Pancreas (tissue), 10 donors: Measurements from ENCODE around the gene RPRD1B. TPM values are rescaled to one million over a fixed set of nuclear protein-coding genes. Genes with fewer than 3 reads are reported as not detected.

Experiments
- ATAC-seq, 4 donors: fragments of 200-7000 bp; cut with Tn5 transposase; one replicate each; pipeline versions ENCODE4 v1.8.0 to v1.9.1; 2020; ENCODE audit warnings: mild to moderate bottlenecking in 4 of 4, moderate library complexity in 4 of 4
- DNase-seq, 6 donors: peaks; one replicate each; pipeline ENCODE4 v3.0.0-alpha.2; 2020
- FAIRE-seq: peaks from 2 replicates; lab custom pipeline; 2012; peaks lifted over from hg19 to GRCh38; lab: Jason Lieb, UNC
- H3K27ac ChIP-seq, 4 donors: fragments of 200-600 bp; sonication (generic); 1 replicate in 3 of 4; 2 replicates in 1 of 4; pipeline versions ENCODE4 v1.5.0 to v1.8.0; 2020
- H3K27me3 ChIP-seq, 4 donors: fragments of 200-600 bp; one replicate each; pipeline ENCODE4 v1.8.0; 2021
- H3K36me3 ChIP-seq, 3 donors: fragments of 200-600 bp; sonication (generic) in 1 of 3; one replicate each; pipeline versions ENCODE4 v1.5.0 to v1.8.0; 2020 to 2021
- H3K4me1 ChIP-seq, 3 donors: fragments of 200-600 bp; one replicate each; pipeline ENCODE4 v1.8.0; 2021
- H3K4me3 ChIP-seq, 4 donors: fragments of 200-600 bp; sonication (generic) in 2 of 4; one replicate each; pipeline versions ENCODE4 v1.5.0 to v1.8.0; 2020 to 2021
- H3K9me3 ChIP-seq, 4 donors: fragments of 200-600 bp; one replicate each; pipeline ENCODE4 v1.8.0; 2021
- WGBS, 2 donors: extraction: QIAGEN DNeasy Blood & Tissue Kit; methylation state at CpG; one replicate each; pipeline ENCODE4 v1.1.7; 2013; 5-methylcytosine and 5-hydroxymethylcytosine counted together
- intact Hi-C, 3 donors: fragments of 100-400 bp; cut with DNase I; formaldehyde crosslinking; loops; one replicate each; pipeline versions ENCODE4 v1.11.1 to v1.14.2; 2022
- polyA plus RNA-seq, 2 donors: library from polyadenylated mRNA; stranded (reverse); fragments of 200-250 nt; gene quantifications; one replicate each; pipeline ENCODE4 v1.2.3, GENCODE V29; 2013
- total RNA-seq, 6 donors: library from RNA; stranded (reverse); fragmentation: NEBNext Ultra II Directional in 4 of 6; extraction: Animal tissue kit (Norgen Biotek cat#: 25700) in 4 of 6; gene quantifications; one replicate each; pipeline versions ENCODE4 v1.2.1 to v1.2.4, GENCODE V29; 2021 to 2023
- TF ChIP-seq, protein P1 (sequence below), 4 donors: fragments of 200-600 bp; sonication (generic) in 3 of 4; IDR thresholded peaks; one replicate each; pipeline versions ENCODE4 v1.5.0 to v1.8.0; 2021; ENCODE audit warnings: antibody characterized with exemption in 4 of 4
- donor health status: healthy with polysubstance abuse.
- donor health status: DM: no; HTN: no; CAD: no; lungs with moderate emphysema.
- donor health status: DM: no; HTN: no; CAD: no.
- donor health status: control.
- donor health status: control.
- donor health status: Bipolar disorder and iron deficiency.
- donor health status: DM: yes; HTN: yes; CAD: no.
- donor health status: DM: no; HTN: no; CAD: no.
- donor health status: DM: no; HTN: no; CAD: no.
- donor health status: DM: yes; HTN: yes; CAD: no.

Gene RPRD1B
- total and polyA plus RNA-seq, 8 donors, result 6.0 to 19.7 (median 12.0) TPM

DNA sequence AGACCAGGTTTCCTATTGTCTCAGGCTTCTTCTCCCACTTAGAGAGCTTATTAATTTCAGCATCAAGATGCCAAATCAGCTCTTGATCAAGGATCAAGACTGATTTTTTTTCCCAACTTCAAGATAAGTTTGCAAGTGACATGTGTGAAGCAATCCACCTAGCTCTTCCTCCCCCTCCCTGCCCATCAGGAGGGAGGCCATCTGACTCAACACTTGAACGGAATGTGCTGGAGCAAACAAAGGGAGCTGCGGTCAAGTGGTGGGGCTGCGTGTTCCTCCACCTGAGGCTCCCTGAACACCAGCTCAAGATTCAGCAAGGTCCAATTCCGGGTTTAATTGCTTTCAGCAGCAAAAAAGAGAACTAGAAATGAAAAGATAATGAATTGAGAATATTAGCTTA, 39.0 kb upstream of the RPRD1B start:
- intact Hi-C loops, result loop anchor here in 1 of 3 donors (5.0 kb wide), 1 partner anchor 427 kb away; no protein-coding TSS in a partner anchor
- no peak for FAIRE-seq
- Histone ChIP-seq H3K36me3 (peaks cover 12 to 47% (median 36%) of the 10 kb centered on the region in 3 donors), H3K27me3 (no peaks in the 10 kb centered on the region), H3K9me3 (no peaks in the 10 kb centered on the region), H3K27ac (no peak overlapping the region), H3K4me1 (no peaks in the 10 kb centered on the region), H3K4me3 (no peak overlapping the region)
- DNase-seq, result no peak
- 79 to 81% methylated on average over 4 of the region's 4 CpGs for WGBS, 2 donors
- ATAC-seq, result no peak
- TF ChIP-seq, protein P1, sequence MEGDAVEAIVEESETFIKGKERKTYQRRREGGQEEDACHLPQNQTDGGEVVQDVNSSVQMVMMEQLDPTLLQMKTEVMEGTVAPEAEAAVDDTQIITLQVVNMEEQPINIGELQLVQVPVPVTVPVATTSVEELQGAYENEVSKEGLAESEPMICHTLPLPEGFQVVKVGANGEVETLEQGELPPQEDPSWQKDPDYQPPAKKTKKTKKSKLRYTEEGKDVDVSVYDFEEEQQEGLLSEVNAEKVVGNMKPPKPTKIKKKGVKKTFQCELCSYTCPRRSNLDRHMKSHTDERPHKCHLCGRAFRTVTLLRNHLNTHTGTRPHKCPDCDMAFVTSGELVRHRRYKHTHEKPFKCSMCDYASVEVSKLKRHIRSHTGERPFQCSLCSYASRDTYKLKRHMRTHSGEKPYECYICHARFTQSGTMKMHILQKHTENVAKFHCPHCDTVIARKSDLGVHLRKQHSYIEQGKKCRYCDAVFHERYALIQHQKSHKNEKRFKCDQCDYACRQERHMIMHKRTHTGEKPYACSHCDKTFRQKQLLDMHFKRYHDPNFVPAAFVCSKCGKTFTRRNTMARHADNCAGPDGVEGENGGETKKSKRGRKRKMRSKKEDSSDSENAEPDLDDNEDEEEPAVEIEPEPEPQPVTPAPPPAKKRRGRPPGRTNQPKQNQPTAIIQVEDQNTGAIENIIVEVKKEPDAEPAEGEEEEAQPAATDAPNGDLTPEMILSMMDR (IDR thresholded peaks at IDR 0.05), result no peak

DNA sequence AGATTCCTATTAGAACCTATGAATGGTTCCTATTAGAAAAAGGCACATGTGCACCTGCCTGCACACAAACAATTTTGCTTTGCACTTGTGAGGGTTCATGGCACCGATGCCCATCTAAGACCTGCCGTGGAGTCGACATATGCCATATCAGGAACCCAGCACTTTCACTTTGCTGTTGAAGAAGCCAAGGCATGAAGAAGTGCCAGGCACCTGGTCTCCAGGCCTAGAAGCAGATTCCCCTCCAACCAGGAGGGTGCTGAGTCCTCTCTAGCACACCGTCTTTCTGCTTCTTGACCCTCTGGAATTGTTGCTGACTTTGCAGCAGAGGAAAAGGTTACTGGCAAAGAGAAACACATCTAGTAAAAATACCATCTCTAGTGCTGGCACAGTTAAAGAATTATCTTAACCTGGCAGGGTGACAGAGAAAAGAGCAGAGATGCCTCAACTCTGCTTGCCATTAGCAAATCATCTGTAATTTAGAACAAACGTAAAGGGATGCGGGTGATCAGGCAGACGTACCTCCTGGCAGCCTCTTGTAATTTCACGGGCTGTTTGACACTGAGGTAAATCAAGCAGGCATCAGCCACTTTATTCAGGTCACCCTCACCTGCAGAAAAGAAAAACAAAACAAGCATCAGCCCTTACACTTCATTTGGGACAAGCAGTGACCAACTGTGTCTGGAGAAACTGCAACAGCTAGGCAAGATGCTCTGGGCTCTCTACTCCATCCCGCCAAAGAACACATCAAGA, 37.5 kb upstream of the RPRD1B start:
- Histone ChIP-seq H3K4me3 (no peak overlapping the region), H3K9me3 (no peaks in the 10 kb centered on the region), H3K4me1 (no peaks in the 10 kb centered on the region), H3K36me3 (peaks cover 15 to 62% (median 45%) of the 10 kb centered on the region in 3 donors), H3K27ac (no peak overlapping the region), H3K27me3 (no peaks in the 10 kb centered on the region)
- DNase-seq (no peak), FAIRE-seq (no peak), ATAC-seq (peak in 2 of 4 donors; percentile 23 to 53)
- intact Hi-C loops, result no loop called here
- TF ChIP-seq, protein P1 (IDR thresholded peaks at IDR 0.05), result no peak
- WGBS, 2 donors, result 86 to 87% methylated on average over 9 of the region's 9 CpGs

DNA sequence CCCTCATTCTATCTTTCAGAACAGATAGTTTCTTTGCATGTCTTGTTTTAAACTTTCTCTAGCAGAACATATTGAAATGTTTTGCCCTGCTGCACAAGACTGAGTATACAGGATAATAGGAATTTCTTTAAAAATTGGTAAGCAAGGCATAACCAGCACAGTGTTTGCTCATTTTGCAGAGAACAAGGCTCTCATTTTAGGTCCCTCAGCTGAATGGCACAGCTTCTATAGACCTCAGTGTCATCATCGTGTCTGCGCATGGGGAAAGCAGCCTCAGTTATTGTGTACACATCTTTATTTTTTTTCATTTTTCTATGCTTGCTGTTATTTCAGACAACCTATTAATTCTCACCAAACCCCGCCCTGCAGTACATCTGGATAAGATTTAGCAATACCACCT, 36.0 kb upstream of the RPRD1B start:
- 94 to 96% methylated on average over 3 of the region's 3 CpGs for WGBS, 2 donors
- DNase-seq (no peak), ATAC-seq (no peak), FAIRE-seq (no peak)
- peaks cover 15 to 76% (median 45%) of the 10 kb centered on the region in 3 donors for H3K36me3 ChIP-seq
- no peaks in the 10 kb centered on the region for H3K27me3 ChIP-seq
- H3K4me1 ChIP-seq, result no peaks in the 10 kb centered on the region
- H3K4me3 ChIP-seq, result no peak overlapping the region
- no peak overlapping the region for H3K27ac ChIP-seq
- TF ChIP-seq, protein P1 (IDR thresholded peaks at IDR 0.05), result no peak
- intact Hi-C loops, result no loop called here
- no peaks in the 10 kb centered on the region for H3K9me3 ChIP-seq

DNA sequence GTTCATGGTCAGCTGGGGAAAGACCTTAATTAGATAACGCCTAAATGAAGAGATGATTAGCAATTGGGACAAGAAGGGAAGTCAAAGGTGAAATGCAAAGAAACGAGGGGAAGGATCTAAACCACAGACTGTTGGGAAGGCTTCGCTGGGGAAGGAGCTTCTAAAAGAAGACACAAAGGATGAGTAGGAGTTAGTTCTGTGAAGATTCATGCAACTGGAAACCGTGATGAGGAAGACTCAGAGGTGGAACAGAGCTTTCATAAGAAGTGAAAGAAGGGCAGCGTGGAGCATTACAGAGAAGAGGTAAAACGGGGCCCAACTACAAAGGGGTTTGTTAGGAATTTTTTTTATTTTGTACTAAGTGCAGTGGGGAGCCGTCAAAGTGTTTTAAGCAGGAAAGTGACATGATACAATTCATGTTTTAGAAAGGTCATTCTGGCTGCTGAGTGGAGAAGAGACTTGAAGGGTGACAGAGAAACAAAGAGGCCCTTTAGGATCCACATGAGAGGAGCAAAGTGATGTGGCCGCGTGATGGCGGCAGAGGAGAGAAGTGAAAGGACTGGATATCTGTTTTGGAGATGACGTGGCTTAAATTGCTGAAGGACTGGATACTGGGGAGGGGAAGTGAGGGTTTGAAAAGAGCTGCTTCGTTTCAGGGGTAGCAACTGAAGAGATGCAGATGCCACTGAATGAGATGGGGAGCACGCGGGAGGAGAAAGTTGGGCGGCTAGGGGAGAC, 33.9 kb upstream of the RPRD1B start:
- Histone ChIP-seq H3K36me3 (peaks cover 15 to 80% (median 45%) of the 10 kb centered on the region in 3 donors), H3K4me3 (no peak overlapping the region), H3K27me3 (no peaks in the 10 kb centered on the region), H3K4me1 (no peaks in the 10 kb centered on the region), H3K27ac (no peak overlapping the region), H3K9me3 (no peaks in the 10 kb centered on the region)
- FAIRE-seq (no peak), DNase-seq (no peak), ATAC-seq (no peak)
- intact Hi-C loops, result no loop called here
- TF ChIP-seq, protein P1 (IDR thresholded peaks at IDR 0.05), result no peak
- WGBS, 2 donors, result 90 to 93% methylated on average over 15 of the region's 15 CpGs
